ENCODE data around the gene THSD7B. TPM values are rescaled to one million over a fixed set of nuclear protein-coding genes. Genes with fewer than 3 reads are reported as not detected.

The THSD7B gene
- total and polyA plus RNA-seq, 10 donors: 0.02 to 0.17 (median 0.09) TPM; not detected in 7

- Histone ChIP-seq H3K27me3 (replicated peaks in 1 of 7) (no peaks in the 10 kb centered on the region), H3K9me3 (no peaks in the 10 kb centered on the region), H3K36me3 (no peaks in the 10 kb centered on the region), H3K4me3 (no peak overlapping the region), H3K4me1 (no peaks in the 10 kb centered on the region), H3K27ac (no peak overlapping the region)
- intact Hi-C loops (cut with DNase I; ENCODE audit: low total_unique reads): no loop called here
- TF ChIP-seq CTCF (IDR thresholded peaks at IDR 0.05 in 8 of 11, conservative IDR thresholded peaks at IDR 0.05 in 3 of 11) (no peak), POLR2A (IDR thresholded peaks at IDR 0.05) (no peak), POLR2AphosphoS5 (IDR thresholded peaks at IDR 0.05) (no peak)
- no peak for DNase-seq
- WGBS, 5 donors: 72 to 92% (median 75%) methylated on average over 2 of the region's 2 CpGs
Measured at GRCh38 chr2:137005210-137005609, 239.9 kb downstream of the THSD7B start.

GRCh38 chr2:137007938-137008337 lies 242.6 kb downstream of the THSD7B start:
- Histone ChIP-seq H3K27ac (no peak overlapping the region), H3K4me3 (no peak overlapping the region), H3K9me3 (no peaks in the 10 kb centered on the region), H3K27me3 (replicated peaks in 1 of 7) (no peaks in the 10 kb centered on the region), H3K4me1 (no peaks in the 10 kb centered on the region), H3K36me3 (no peaks in the 10 kb centered on the region)
- intact Hi-C loops (cut with DNase I; ENCODE audit: low total_unique reads): no loop called here
- TF ChIP-seq CTCF (IDR thresholded peaks at IDR 0.05 in 8 of 11, conservative IDR thresholded peaks at IDR 0.05 in 3 of 11) (no peak), POLR2A (IDR thresholded peaks at IDR 0.05) (no peak), POLR2AphosphoS5 (IDR thresholded peaks at IDR 0.05) (no peak)
- no peak for DNase-seq

- WGBS, 5 donors: 79 to 87% (median 79%) methylated on average over 2 of the region's 2 CpGs
- H3K4me1 ChIP-seq: no peaks in the 10 kb centered on the region
- no peaks in the 10 kb centered on the region for H3K9me3 ChIP-seq
- no peaks in the 10 kb centered on the region for H3K27me3 ChIP-seq (replicated peaks in 1 of 7)
- H3K36me3 ChIP-seq: no peaks in the 10 kb centered on the region
- no peak for TF ChIP-seq CTCF (IDR thresholded peaks at IDR 0.05 in 8 of 11, conservative IDR thresholded peaks at IDR 0.05 in 3 of 11)
- no peak for TF ChIP-seq POLR2A (IDR thresholded peaks at IDR 0.05)
- TF ChIP-seq POLR2AphosphoS5 (IDR thresholded peaks at IDR 0.05): no peak
- no peak overlapping the region for H3K27ac ChIP-seq
- no peak for DNase-seq
- no peak overlapping the region for H3K4me3 ChIP-seq
- intact Hi-C loops (cut with DNase I; ENCODE audit: low total_unique reads): no loop called here
Measured at GRCh38 chr2:137009953-137010352, 244.6 kb downstream of the THSD7B start.

GRCh38 chr2:137020452-137021196 lies 255.3 kb downstream of the THSD7B start:
- H3K4me1 ChIP-seq: no peaks in the 10 kb centered on the region
- H3K36me3 ChIP-seq: no peaks in the 10 kb centered on the region
- no peaks in the 10 kb centered on the region for H3K9me3 ChIP-seq
- TF ChIP-seq POLR2A (IDR thresholded peaks at IDR 0.05) (no peak), CTCF (IDR thresholded peaks at IDR 0.05 in 8 of 11, conservative IDR thresholded peaks at IDR 0.05 in 3 of 11) (no peak), POLR2AphosphoS5 (IDR thresholded peaks at IDR 0.05) (no peak)
- 77 to 84% (median 79%) methylated on average over 11 of the region's 11 CpGs for WGBS, 5 donors
- no peak overlapping the region for H3K27ac ChIP-seq
- no peak overlapping the region for H3K4me3 ChIP-seq
- DNase-seq: no peak
- intact Hi-C loops (cut with DNase I; ENCODE audit: low total_unique reads): no loop called here
- H3K27me3 ChIP-seq (replicated peaks in 1 of 7): no peaks in the 10 kb centered on the region

Measured in spleen (tissue), 11 donors.